Measurements from ENCODE around the gene PARN. TPM values are rescaled to one million over a fixed set of nuclear protein-coding genes. Genes with fewer than 3 reads are reported as not detected.

PARN gene
- total RNA-seq, 1 experiment from 2014 or later, result 42.5 TPM

- no peaks in the 10 kb centered on the region for H3K79me2 ChIP-seq (ENCODE audit: insufficient read depth, low read length)
- no TSS peak for BruUV-seq (replicated peaks)
- TF ChIP-seq ELF1 (IDR thresholded peaks at IDR 0.05; ENCODE audit: borderline replicate concordance, low read depth), result no peak
- no peak for TF ChIP-seq CEBPB (IDR thresholded peaks at IDR 0.05; ENCODE audit: low read depth)
- TF ChIP-seq SIN3A (IDR thresholded peaks at IDR 0.05; ENCODE audit: low read depth), result no peak
- TF ChIP-seq RAD21 (IDR thresholded peaks at IDR 0.05; ENCODE audit: low read depth), result no peak
- TF ChIP-seq SP1 (IDR thresholded peaks at IDR 0.05; ENCODE audit: low read depth), result no peak
- TF ChIP-seq ZFX (IDR thresholded peaks at IDR 0.05), result no peak
- no peak for TF ChIP-seq POLR2AphosphoS5 (IDR thresholded peaks at IDR 0.05; ENCODE audit: low read depth, low read length)
- no peak for TF ChIP-seq ATF3 (IDR thresholded peaks at IDR 0.05)
- TF ChIP-seq SRF (IDR thresholded peaks at IDR 0.05; ENCODE audit: low read depth), result no peak
- TF ChIP-seq ZNF274 (IDR thresholded peaks at IDR 0.05; ENCODE audit: low read depth, low read length), result no peak
- TF ChIP-seq ZBTB33 (IDR thresholded peaks at IDR 0.05; ENCODE audit: extremely low read depth, insufficient replicate concordance, low read length), result no peak
- no peak for TF ChIP-seq YY1 (IDR thresholded peaks at IDR 0.05; ENCODE audit: extremely low read depth, insufficient replicate concordance, low read depth, low read length)
- TF ChIP-seq REST (IDR thresholded peaks at IDR 0.05; ENCODE audit: low read depth), result no peak
- TF ChIP-seq CBX3 (IDR thresholded peaks at IDR 0.05; ENCODE audit: low read depth), result no peak
- no peak for TF ChIP-seq MAX (IDR thresholded peaks at IDR 0.05)
- no peak for TF ChIP-seq CTCF (IDR thresholded peaks at IDR 0.05 in 2 of 3, conservative IDR thresholded peaks at IDR 0.05 in 1 of 3; ENCODE audit: borderline replicate concordance in 1 of 3, insufficient read depth in 1 of 3, low read depth in 2 of 3, low read length in 2 of 3)
- TF ChIP-seq EZH2phosphoT487 (IDR thresholded peaks at IDR 0.05; ENCODE audit: borderline replicate concordance), result no peak
- no peak for TF ChIP-seq POLR2A (IDR thresholded peaks at IDR 0.05; ENCODE audit: borderline replicate concordance, extremely low read depth, insufficient read depth, insufficient read length)
- no peak for TF ChIP-seq FOSL1 (IDR thresholded peaks at IDR 0.05; ENCODE audit: low read depth)
- TF ChIP-seq JUND (IDR thresholded peaks at IDR 0.05), result no peak
- no peak overlapping the region for H3K4me3 ChIP-seq (replicated peaks in 1 of 2; ENCODE audit: low read depth in 1 of 2, low read length in 2 of 2)
- no peak overlapping the region for H3K4me2 ChIP-seq (ENCODE audit: low read length)
- H3K36me3 ChIP-seq (ENCODE audit: control insufficient read depth in 1 of 2, insufficient read depth in 2 of 2, low read length in 2 of 2), result no peaks in the 10 kb centered on the region
- no peak overlapping the region for H3K9ac ChIP-seq (ENCODE audit: low read length)
- H3K9me2 ChIP-seq (ENCODE audit: insufficient read depth), result no peaks in the 10 kb centered on the region
- ChIA-PET RAD21 (ENCODE audit: low non-redundant PET in 1 of 2, low total read pairs in 2 of 2, uncharacterized antibody in 2 of 2, unreplicated experiment in 2 of 2) (no interaction called here), POLR2A (no interaction called here), CTCF (no interaction called here)
- intact Hi-C loops (cut with micrococcal nuclease), result no loop called here
- peaks cover 6 to 14% of the 10 kb centered on the region in 2 experiments for H3K4me1 ChIP-seq (ENCODE audit: control insufficient read depth in 1 of 2, insufficient read depth in 2 of 2, low read length in 2 of 2)
- no peaks in the 10 kb centered on the region for H4K20me1 ChIP-seq (ENCODE audit: insufficient read depth)
- no peak overlapping the region for H3K27ac ChIP-seq (ENCODE audit: low read depth, low read length)
- no peak overlapping the region for H2AFZ ChIP-seq (ENCODE audit: low read depth, low read length, poor library complexity, severe bottlenecking)
- no peaks in the 10 kb centered on the region for H3K27me3 ChIP-seq (ENCODE audit: insufficient read depth, low read length)
- no peak for ATAC-seq
- H3K9me3 ChIP-seq (ENCODE audit: control insufficient read depth in 1 of 2, insufficient read depth in 1 of 2, low read depth in 1 of 2, low read length in 2 of 2), result peaks cover 0 to 4% of the 10 kb centered on the region in 2 experiments; a peak in 1 of 4 replicates
- DNase-seq (ENCODE audit: low read depth, low spot score), result no peak
These were observed 209.2 kb downstream of the PARN start for GRCh38 chr16:14420721-14421488.
